ENCODE results near the gene SLC12A9.
"Not testable (repeated sequence)": the region's sequence is repeated elsewhere in the genome, so short reads cannot be mapped to it uniquely, and the experiment has no call there.

The SLC12A9 gene

DNA sequence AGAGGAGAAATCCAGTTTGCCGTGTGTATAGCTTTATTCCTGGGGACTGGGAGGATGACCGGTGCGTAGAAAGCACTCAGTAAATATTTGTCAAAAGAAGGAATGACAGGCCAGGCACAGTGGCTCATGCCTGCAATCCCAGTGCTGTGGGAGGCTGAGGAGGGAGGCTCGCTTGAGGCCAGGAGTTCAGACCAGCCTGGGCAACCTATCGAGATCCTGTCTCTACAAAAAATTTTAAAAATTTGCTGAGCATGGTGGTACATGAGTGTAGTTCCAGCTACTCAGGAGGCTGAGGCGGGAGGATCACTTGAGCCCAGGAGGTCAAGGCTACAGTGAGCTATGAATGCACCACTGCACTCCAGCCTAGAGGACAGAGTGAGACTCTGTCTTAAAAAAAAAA, 41.0 kb upstream of the SLC12A9 start:
- H3K27ac ChIP-seq = no peak overlapping the region
- TF ChIP-seq, protein P1, sequence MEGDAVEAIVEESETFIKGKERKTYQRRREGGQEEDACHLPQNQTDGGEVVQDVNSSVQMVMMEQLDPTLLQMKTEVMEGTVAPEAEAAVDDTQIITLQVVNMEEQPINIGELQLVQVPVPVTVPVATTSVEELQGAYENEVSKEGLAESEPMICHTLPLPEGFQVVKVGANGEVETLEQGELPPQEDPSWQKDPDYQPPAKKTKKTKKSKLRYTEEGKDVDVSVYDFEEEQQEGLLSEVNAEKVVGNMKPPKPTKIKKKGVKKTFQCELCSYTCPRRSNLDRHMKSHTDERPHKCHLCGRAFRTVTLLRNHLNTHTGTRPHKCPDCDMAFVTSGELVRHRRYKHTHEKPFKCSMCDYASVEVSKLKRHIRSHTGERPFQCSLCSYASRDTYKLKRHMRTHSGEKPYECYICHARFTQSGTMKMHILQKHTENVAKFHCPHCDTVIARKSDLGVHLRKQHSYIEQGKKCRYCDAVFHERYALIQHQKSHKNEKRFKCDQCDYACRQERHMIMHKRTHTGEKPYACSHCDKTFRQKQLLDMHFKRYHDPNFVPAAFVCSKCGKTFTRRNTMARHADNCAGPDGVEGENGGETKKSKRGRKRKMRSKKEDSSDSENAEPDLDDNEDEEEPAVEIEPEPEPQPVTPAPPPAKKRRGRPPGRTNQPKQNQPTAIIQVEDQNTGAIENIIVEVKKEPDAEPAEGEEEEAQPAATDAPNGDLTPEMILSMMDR (conservative IDR thresholded peaks at IDR 0.05) = no peak

DNA sequence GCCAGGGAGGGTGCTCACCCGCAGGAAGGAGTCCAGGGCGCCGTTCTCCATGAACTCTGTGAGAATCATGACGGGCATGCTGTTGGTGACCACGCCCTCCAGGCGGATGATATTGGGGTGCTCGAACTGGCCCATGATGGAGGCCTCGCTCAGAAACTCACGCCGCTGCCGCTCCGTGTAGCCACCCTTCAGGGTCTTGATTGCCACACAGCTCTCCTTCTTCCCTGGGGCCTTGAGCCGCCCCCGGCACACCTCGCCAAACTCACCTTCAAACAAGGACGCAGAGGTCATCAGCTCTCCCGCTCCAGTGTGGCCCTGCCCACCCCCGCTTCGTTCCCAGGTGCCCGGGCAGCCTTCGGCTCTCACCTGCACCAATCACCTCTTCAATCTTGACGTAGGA, 39.8 kb upstream of the SLC12A9 start:
- TF ChIP-seq, protein P1 (conservative IDR thresholded peaks at IDR 0.05) = no peak

DNA sequence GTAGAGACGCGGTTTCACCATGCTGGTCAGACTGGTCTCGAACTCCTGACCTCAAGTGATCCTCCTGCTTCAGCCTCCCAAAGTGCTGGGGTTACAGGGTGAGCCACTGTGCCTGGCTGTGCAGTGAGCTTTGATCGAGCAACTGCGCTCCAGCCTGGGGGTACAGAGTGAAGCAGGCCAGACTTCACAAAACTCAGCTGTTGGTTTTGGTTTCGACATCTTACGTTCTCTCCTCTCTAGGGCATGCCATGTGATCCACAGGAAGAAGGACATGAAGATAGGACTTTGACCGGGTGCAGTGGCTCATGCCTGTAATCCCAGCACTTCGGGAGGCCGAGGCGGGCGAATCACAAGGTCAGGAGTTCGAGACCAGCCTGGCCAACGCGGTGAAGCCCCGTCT, 36.0 kb upstream of the SLC12A9 start:
- H3K27ac ChIP-seq = not testable (repeated sequence)

More for the DNA sequence above, 39.8 kb upstream of the SLC12A9 start:
- H3K27ac ChIP-seq = no peak overlapping the region

DNA sequence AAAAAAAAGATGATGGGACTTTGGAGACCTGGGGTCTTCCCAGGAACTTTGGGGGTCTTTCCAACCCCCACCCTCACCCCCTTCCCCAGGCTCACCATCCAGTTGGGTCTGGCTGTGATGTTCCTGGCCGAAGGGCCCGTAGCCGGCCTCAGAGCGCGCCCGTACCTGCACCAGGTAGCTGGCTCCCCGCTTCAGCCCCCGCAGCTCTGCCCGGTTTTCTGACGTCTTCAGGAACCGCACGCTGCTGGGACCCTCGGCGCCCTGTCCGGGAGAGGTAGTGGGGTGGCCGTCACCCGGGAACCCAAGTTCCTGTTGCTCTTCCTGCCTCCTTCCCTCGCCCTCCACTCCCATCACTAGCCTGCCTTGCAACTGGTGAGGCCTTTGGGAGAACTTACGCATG, 35.4 kb upstream of the SLC12A9 start:
- TF ChIP-seq, protein P1 (conservative IDR thresholded peaks at IDR 0.05) = no peak
- no peak overlapping the region for H3K27ac ChIP-seq

DNA sequence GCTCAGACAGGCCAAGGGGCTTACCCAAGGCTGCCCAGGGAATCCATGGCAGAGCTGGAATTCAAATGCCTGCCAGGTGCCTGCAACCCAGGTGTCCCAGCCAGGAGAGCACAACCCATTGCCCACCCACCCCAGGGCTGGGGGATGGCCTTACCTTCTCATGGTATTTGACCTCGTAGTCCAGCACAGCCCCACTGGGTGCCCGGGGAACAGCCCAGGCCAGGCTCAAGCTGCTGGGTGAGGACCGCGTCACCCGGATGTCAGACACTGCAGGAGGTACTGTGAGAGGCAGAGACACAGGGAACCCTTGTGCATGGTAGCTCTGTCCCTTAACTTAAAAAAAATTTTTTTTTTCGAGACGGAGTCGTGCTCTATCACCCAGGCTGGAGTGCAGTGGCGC, 34.1 kb upstream of the SLC12A9 start:
- H3K27ac ChIP-seq = no peak overlapping the region
- TF ChIP-seq, protein P1 (conservative IDR thresholded peaks at IDR 0.05) = no peak

DNA sequence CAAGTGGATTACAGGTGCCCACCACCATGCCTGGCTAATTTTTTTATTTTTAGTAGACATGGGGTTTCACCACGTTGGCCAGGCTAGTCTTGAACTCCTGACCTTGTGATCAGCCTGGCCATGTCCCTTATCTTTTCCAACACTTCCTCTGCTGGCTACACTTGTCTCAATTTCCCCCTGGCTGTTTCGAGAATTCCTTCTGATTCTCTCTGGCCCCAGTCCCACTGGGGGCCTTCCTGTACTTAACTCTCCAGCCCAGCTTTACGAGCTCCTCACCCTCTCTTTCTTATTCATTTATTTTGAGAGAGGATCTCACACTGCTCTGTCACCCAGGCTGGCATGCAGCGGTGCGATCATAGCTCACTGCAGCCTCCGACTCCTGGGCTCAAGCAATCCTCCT, 33.7 kb upstream of the SLC12A9 start:
- no peak overlapping the region for H3K27ac ChIP-seq
- TF ChIP-seq, protein P1 (conservative IDR thresholded peaks at IDR 0.05) = no peak

DNA sequence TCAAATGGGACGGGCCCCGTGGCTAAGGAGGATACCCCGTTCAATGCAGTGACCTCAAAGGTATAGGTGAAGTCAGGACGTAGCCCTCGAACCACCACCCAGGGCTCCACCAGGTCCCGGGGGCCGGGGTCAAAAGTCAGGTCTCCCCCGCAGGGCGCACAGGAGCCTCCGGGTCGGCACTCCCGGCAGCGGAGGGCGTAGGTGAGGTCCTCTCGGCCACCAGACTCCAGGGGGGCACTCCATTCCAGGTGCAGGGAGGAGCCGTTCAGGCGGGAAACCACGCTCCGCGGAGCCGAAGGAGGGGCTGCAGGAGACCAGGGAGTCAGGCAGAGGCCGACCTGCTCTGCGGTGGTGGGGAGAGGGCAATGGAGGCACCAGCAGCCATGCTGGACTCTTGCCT, 32.9 kb upstream of the SLC12A9 start:
- TF ChIP-seq, protein P1 (conservative IDR thresholded peaks at IDR 0.05) = no peak
- H3K27ac ChIP-seq = no peak overlapping the region

DNA sequence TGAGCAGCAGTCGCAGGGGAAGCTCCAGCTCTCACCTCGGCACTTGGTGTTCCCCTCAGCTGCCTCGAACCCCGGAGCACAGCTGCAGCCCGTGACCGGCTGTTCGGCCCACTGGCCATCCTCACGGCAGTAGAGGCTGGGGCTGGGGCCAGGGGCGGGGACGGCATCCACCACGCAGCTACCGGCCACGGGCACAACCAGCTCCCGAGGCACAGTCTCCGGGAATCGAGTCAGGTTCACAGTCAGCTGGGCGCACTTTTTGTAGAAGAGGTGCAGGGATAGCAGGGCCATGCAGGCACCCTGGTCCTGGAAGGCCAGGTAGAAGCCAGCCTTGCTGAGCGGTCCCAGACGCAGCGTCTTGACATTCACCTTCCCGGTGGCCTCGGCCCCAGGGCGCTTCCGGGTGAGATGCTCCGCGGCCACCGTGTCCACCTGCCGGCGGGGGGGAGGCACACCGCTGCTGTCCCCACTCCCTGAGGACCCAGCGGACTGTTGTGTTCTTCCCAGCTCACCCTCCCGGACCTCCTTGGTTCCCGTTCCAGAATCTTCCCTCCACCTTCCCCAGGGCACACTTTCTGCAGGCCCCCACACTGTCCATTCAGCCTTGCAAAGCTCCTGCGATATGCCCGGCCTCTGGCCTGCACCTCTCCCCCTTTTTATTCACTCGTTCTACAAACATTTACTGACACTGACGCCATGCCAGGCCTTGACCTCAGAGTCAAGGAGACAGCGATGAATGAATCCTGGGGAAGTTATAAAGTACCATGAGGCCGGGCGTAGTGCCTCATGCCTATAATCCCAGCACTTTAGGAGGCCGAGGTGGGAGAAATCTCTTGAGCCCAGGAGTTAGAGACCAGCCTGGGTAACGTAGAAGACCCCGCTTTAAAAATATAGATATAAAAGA, 30.0 kb upstream of the SLC12A9 start:
- H3K27ac ChIP-seq = no peak overlapping the region
- TF ChIP-seq, protein P1 (conservative IDR thresholded peaks at IDR 0.05) = no peak

All from VCaP (cell line).